UCSD-AML1 (cell line): Measurements from ENCODE around the gene TMEM33.

Experiments used
- DNase-seq: peaks from one replicate; lab custom pipeline; 2025; ENCODE audit not compliant: unreplicated experiment; lab: John Stamatoyannopoulos, UW

Gene TMEM33

GRCh38 chr4:41939016-41939626 is 3.9 kb downstream of the TMEM33 start:
- DNase-seq: no peak

GRCh38 chr4:41940834-41941233 is 5.6 kb downstream of the TMEM33 start:
- DNase-seq: no peak

GRCh38 chr4:41943506-41943905 is 8.3 kb downstream of the TMEM33 start:
- DNase-seq: no peak

DNA sequence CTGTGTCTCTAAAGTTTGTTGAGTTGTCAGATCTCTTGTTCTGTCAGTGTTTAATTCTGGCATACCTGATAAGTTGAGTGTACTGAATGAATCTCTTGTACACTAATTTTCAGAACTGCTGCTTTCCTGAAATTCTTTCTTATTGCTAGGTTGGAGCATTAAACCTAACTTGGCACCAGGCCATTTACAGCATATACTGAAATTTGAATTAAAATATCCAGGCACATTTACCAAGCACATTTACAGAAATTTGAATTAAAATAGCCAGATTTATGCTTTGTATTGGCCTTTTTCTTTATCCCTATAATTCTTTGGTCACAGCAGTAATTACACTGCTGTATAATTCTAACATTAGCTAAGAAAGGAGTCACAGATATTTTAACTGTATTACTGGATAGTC is 8.9 kb downstream of the TMEM33 start:
- DNase-seq: no peak

- no peak for DNase-seq
These were observed 14.3 kb downstream of the TMEM33 start for GRCh38 chr4:41949531-41949930.

DNA sequence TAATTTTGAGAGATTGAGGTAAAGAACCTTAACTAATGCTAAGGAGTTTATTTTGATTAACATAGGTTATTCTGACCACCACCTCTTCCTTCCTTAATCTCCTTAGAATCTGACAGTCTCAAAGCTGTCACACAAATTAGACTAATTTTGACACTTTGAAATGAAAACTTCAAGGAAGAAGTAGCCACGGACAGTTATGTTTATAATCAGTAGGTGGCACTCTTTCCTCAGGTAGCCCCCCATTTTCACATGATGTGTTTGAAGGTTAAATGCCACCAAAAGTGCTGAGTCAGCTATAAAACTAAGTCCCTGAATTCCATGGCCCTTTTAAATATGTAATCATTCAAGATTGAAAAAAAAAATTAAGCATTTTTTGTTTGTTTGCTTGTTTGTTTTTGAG is 22.4 kb downstream of the TMEM33 start:
- DNase-seq: no peak

DNA sequence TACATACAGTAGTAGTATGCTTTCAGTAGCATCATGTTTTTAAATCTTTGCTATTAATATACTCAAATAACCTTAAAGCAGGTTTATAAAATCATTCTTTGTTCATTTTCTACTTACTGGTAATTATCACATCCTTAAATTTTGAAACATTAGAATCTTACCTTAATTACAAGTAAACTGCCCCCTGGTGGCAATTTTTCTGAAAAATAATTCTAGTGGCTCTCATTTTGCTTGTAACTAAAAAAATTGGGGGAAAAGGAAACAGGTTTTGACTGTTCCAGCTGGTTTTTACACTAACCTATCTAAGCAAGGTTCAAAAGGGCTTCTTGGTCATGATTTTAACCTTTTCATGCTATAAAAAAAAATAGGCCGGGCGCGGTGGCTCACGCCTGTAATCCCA is 27.9 kb downstream of the TMEM33 start:
- no peak for DNase-seq

GRCh38 chr4:41964401-41964800 is 29.2 kb downstream of the TMEM33 start:
- DNase-seq: no peak

DNA sequence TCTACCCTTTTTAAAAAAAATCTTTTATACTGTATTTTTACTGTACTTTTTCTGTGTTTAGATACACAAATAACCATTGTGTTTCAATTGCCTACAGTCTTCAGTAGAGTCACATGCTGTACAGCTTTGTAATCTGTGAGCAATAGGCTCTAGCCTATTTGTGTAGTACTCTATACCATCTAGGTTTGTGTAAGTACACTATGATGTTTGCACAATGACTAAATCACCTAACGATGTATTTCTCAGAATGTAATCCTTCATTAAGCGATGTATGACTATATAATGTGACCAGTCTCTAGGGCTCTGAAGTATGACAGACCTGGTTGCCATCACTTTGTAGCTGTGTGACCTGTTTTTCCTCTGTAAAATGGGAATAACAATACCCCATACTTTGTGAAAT is 32.2 kb downstream of the TMEM33 start:
- no peak for DNase-seq

GRCh38 chr4:41969671-41970070 is 34.4 kb downstream of the TMEM33 start:
- DNase-seq: no peak

- no peak for DNase-seq
These were observed 40.1 kb downstream of the TMEM33 start for GRCh38 chr4:41975341-41975740.

- no peak for DNase-seq
These were observed 41.7 kb downstream of the TMEM33 start for GRCh38 chr4:41976775-41977516.

GRCh38 chr4:41977709-41978108 is 42.5 kb downstream of the TMEM33 start:
- no peak for DNase-seq

GRCh38 chr4:41981456-41981855 is 46.2 kb downstream of the TMEM33 start, which contains the start of gene DCAF4L1:
TSS of gene DCAF4L1 (plus strand) at chr4:41981756. CDS start at chr4:41981793, 37 bp downstream.
- DNase-seq: no peak

DNA sequence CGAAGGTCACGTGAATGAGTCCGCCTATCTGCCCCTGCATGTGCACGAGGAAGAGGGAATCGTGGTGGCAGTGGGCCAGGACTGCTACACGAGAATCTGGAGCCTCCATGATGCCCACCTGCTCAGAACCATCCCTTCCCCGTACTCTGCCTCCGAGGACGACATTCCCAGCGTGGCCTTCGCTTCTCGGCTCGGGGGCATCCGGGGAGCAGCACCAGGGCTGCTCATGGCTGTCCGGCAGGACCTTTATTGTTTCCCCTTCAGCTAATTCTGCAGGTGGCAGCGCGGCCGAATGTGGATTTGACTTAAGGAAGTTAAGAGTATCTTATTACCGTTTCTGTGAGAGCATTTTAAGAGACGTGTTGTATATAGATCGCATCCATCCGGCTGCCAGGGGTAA is 47.5 kb downstream of the TMEM33 start:
- DNase-seq: no peak

- no peak for DNase-seq
These were observed 49.9 kb downstream of the TMEM33 start for GRCh38 chr4:41985151-41985550.

- no peak for DNase-seq
These were observed 54.8 kb downstream of the TMEM33 start for GRCh38 chr4:41989994-41990364.

GRCh38 chr4:41990365-41991111 is 55.3 kb downstream of the TMEM33 start, which contains the start of gene SLC30A9:
TSS of gene SLC30A9 (plus strand) at chr4:41990530. CDS start at chr4:41990652, 122 bp downstream.
- DNase-seq: peak; percentile 88

DNA sequence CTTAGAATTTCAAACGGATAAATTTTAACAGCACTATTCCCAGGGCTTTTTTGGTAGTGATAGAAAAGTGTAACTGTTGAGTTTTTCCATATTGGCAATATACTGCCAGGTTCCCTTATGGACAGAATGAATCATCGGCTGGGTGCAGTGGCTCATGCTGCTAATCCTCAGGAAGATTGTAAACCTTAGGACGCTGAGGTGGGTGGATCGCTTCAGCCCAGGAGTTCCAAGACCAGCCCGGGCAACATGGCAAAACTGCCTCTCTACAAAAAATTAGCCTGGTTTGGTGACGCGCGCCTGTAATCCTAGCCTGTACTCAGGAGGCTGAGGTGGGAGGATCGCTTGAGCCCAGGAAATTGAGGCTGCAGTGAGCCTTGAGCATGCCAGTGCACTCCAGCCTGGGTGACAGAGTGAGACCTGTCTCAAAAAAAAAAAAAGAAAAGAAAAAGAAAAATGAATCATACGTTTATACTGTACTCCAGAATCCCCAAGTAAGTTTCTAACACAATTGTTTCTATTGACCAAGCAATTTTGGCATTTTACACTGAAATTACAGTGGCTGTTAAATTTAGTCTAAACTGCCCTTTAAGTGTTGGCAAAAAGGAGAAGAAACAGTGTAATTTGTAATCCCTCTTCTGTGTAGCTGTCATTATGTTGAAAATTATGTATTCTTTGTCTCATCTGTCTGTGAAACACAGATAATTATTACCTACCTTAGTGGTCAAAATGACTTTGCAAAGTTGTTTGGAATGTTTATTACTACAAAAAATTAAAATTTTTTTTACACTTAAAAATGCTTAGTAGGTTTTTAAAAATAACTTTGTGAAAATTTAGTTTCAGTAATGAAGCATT is 56.9 kb downstream of the TMEM33 start:
- DNase-seq: no peak

GRCh38 chr4:41992967-41993857 is 58.0 kb downstream of the TMEM33 start:
- no peak for DNase-seq
